OCI-LY3 (cell line): Measurements from ENCODE around the gene SDSL.

Source experiments
- H2AFZ ChIP-seq: fragments of 200-600, 300-600 bp; shearing (Covaris generic); 2 replicates; pipeline ENCODE4 v1.6.0; 2014; ENCODE audit warnings: antibody characterized with exemption, low read depth, low read length
- H3K27ac ChIP-seq: fragments of 200-600, 300-600 bp; sonication (generic); 2 replicates; pipeline ENCODE4 v1.5.1; 2014; ENCODE audit warnings: mild to moderate bottlenecking, low read length, moderate library complexity, mixed read lengths
- H3K27me3 ChIP-seq: fragments of 200-600, 300-600 bp; sonication (generic); 2 replicates; pipeline ENCODE4 v1.6.1; 2014; ENCODE audit warnings: low read depth, low read length, mixed read lengths
- H3K36me3 ChIP-seq: fragments of 200-600, 300-600 bp; sonication (generic); replicated peaks from 2 replicates; pipeline ENCODE3; 2014; ENCODE audit warnings: low read depth, low read length, mixed read lengths
- H3K4me1 ChIP-seq: fragments of 300-600, 200-600 bp; sonication (generic); 2 replicates; pipeline ENCODE4 v1.6.1; 2014; ENCODE audit warnings: low read length, mixed read lengths
- H3K4me2 ChIP-seq: fragments of 200-600, 300-600 bp; sonication (generic); 2 replicates; pipeline ENCODE4 v1.6.1; 2014; ENCODE audit warnings: low read length, mixed read lengths
- H3K4me3 ChIP-seq: fragments of 300-600, 200-600 bp; sonication (generic); 2 replicates; pipeline ENCODE4 v1.5.1; 2014; ENCODE audit warnings: antibody characterized with exemption, mild to moderate bottlenecking, low read length, moderate library complexity
- H3K79me2 ChIP-seq: fragments of 300-600, 200-600 bp; shearing (Covaris generic); 2 replicates; pipeline ENCODE4 v1.6.1; 2014; ENCODE audit warnings: mild to moderate bottlenecking, low read length, mixed read lengths
- H3K9ac ChIP-seq: fragments of 300-600, 200-600 bp; shearing (Covaris generic); 2 replicates; pipeline ENCODE4 v1.6.0; 2014; ENCODE audit warnings: mild to moderate bottlenecking, low read length, moderate library complexity
- H3K9me3 ChIP-seq: fragments of 200-600, 300-600 bp; shearing (Covaris generic); 2 replicates; pipeline ENCODE4 v1.6.1; 2014; ENCODE audit warnings: low read length, mixed read lengths; ENCODE audit not compliant: insufficient read depth
- H4K20me1 ChIP-seq: fragments of 200-600, 300-600 bp; sonication (generic); 2 replicates; pipeline ENCODE4 v1.6.1; 2016; ENCODE audit warnings: low read length, mixed read lengths; ENCODE audit not compliant: insufficient read depth
- CTCF ChIP-seq: fragments of 200-600, 300-600 bp; sonication (generic); IDR thresholded peaks from 2 replicates; pipeline ENCODE4 v1.5.1; 2014; ENCODE audit warnings: antibody characterized with exemption, low read length, low read depth
- EZH2phosphoT487 ChIP-seq: fragments of 200-600 bp; shearing (Covaris generic); IDR thresholded peaks from 2 replicates; pipeline ENCODE4 v1.6.1; 2018; ENCODE audit warnings: antibody characterized with exemption, mixed run types, low read depth

The SDSL gene

GRCh38 chr12:113390064-113391043 is 31.8 kb upstream of the SDSL start:
- TF ChIP-seq EZH2phosphoT487 = no peak
- no peak for TF ChIP-seq CTCF
- H3K27ac ChIP-seq = no peak overlapping the region
- H4K20me1 ChIP-seq = no peaks in the 10 kb centered on the region
- H3K36me3 ChIP-seq = no peaks in the 10 kb centered on the region
- H3K79me2 ChIP-seq = no peaks in the 10 kb centered on the region
- H2AFZ ChIP-seq = no peak overlapping the region
- no peak overlapping the region for H3K4me2 ChIP-seq
- H3K4me3 ChIP-seq = no peak overlapping the region
- H3K9ac ChIP-seq = no peak overlapping the region
- H3K4me1 ChIP-seq = no peaks in the 10 kb centered on the region
- H3K9me3 ChIP-seq = no peaks in the 10 kb centered on the region
- H3K27me3 ChIP-seq = no peaks in the 10 kb centered on the region

DNA sequence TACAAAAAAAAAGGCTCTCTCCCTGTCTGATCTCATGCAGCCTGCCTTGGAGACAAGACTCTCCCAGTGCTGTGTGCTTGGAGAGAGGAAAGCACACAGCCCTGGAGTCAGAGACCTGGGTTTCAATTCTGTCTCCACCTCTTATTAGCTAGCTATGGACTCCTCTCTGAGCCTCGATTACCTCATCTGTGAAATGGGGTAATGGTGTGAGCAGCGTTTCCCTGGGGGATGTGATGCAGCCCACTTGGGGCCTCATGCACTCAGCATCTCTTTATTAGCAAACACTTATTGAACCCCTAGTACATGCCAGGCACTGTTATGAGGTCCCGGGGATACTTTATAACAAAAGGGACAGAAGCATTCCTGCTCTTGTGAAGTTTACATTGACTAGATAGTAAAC is 31.0 kb upstream of the SDSL start:
- TF ChIP-seq EZH2phosphoT487 (no peak), CTCF (no peak)
- no peak overlapping the region for H3K4me2 ChIP-seq
- no peak overlapping the region for H3K4me3 ChIP-seq
- no peaks in the 10 kb centered on the region for H3K36me3 ChIP-seq
- no peak overlapping the region for H2AFZ ChIP-seq
- H3K27me3 ChIP-seq = no peaks in the 10 kb centered on the region
- no peaks in the 10 kb centered on the region for H3K4me1 ChIP-seq
- H3K9ac ChIP-seq = no peak overlapping the region
- no peaks in the 10 kb centered on the region for H3K9me3 ChIP-seq
- H3K79me2 ChIP-seq = no peaks in the 10 kb centered on the region
- no peak overlapping the region for H3K27ac ChIP-seq
- H4K20me1 ChIP-seq = no peaks in the 10 kb centered on the region

GRCh38 chr12:113391650-113392337 is 30.4 kb upstream of the SDSL start:
- Histone ChIP-seq H3K79me2 (no peaks in the 10 kb centered on the region), H4K20me1 (no peaks in the 10 kb centered on the region), H3K36me3 (no peaks in the 10 kb centered on the region), H3K9ac (no peak overlapping the region), H3K27me3 (no peaks in the 10 kb centered on the region), H3K4me3 (no peak overlapping the region), H3K4me2 (no peak overlapping the region), H2AFZ (no peak overlapping the region), H3K9me3 (no peaks in the 10 kb centered on the region), H3K27ac (no peak overlapping the region), H3K4me1 (no peaks in the 10 kb centered on the region)
- no peak for TF ChIP-seq EZH2phosphoT487
- no peak for TF ChIP-seq CTCF

DNA sequence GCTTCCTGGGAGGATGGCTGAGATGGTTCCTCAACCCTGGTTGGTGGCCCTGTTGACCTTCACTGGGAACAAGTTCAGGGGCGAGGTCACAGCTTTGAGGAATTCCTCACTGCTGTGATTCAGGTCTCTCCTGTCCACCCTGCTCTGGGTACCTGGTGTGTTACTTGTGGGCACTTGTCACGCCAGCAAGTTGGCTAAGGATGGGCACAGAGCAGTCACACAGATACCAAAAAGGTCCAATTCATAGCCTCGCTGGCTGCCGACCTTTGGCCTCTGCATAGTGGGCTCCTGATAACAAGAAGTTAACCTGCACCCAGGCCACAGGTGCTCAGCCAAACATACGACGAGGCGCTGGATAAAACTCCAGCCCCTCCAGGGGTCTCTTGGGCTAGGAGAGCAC is 29.7 kb upstream of the SDSL start:
- H3K9me3 ChIP-seq = no peaks in the 10 kb centered on the region
- no peaks in the 10 kb centered on the region for H4K20me1 ChIP-seq
- H3K4me2 ChIP-seq = no peak overlapping the region
- H3K4me1 ChIP-seq = no peaks in the 10 kb centered on the region
- no peaks in the 10 kb centered on the region for H3K27me3 ChIP-seq
- no peaks in the 10 kb centered on the region for H3K36me3 ChIP-seq
- no peak overlapping the region for H3K9ac ChIP-seq
- no peak overlapping the region for H3K4me3 ChIP-seq
- H2AFZ ChIP-seq = no peak overlapping the region
- no peaks in the 10 kb centered on the region for H3K79me2 ChIP-seq
- no peak overlapping the region for H3K27ac ChIP-seq
- no peak for TF ChIP-seq CTCF
